Cerebellar cortex (tissue), 1 donor: ENCODE measurements around the gene ATPAF1.
A peak's percentile ranks its signal among the peaks of the same experiment; 100 is the strongest.

Source experiments
- DNase-seq: peaks from one replicate; pipeline ENCODE4 v3.0.0-alpha.2; 2015; ENCODE audit warnings: low spot score

ATPAF1 gene

GRCh38 chr1:46615735-46616134, 52.4 kb downstream of the ATPAF1 start:
- DNase-seq, result no peak

DNA sequence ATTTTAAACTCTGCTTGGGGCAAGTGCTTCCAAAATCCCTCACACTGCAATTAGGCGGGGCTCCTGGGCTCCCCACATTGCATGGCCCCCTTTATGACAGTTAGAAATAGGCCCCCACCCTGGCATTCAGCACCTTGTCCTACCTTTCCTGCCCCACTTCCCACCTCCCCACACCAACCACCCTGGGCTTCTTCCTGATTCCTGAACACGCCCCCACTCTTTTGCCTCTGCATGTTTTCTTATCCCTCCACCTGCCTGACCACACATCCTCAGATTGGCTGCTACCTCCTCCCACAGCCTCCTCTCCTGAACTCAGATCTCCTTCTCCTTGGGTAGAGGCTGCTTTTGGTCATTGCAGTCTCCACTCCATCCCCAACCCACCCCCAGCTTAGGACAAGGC, 53.1 kb downstream of the ATPAF1 start:
- DNase-seq, result no peak

- DNase-seq, result no peak
These were observed 53.6 kb downstream of the ATPAF1 start for GRCh38 chr1:46614604-46614984.

DNA sequence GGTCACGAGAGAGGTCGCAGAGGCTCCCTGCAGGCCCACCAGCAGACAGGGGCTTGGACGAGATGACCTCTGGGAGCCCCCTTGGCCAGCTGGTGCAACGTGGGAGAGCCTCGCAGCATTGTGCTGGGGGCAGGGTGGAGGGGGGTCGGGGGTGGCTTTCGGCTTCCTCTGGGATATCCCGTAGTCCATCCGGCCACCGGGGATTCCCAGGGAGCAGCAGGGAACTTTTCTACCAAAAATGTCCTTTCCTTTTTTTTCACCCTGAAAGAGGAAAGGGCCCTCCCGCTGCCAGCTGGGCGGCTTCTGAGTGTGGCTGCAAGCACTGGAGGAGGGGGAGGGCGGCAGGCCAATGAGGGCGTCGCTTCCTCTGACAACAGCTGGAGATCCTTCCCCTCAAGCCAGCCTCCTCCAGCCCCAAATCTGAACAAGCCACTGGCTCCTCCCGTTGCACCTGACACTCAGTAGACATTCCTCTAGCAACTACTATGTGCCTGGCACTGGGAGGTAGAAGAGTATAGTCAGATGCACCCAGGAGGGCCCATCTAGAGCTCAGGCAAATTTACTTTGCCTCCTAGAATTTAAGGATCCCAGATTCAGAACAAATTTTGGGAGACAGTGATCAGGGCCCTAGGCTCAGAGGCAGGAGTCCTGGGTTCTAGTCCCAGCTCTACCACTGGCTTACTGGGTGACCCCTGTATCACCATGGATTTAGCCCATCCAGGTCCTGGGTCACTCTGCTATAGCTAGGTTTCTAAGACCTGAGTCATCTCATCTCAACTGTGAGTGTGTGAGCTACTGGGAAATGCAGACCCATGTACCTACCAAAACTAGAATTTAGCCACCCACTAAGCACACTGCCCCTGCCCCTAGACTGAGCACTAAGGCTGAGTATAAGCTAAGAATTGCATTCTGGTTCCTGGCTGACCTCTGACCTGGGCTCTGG, 54.2 kb downstream of the ATPAF1 start:
- peak; percentile 27 for DNase-seq

GRCh38 chr1:46612937-46613660, 55.1 kb downstream of the ATPAF1 start:
- peak; percentile 40 for DNase-seq

- no peak for DNase-seq
These were observed 56.4 kb downstream of the ATPAF1 start for GRCh38 chr1:46611691-46612221.

GRCh38 chr1:46607345-46608130, 60.6 kb downstream of the ATPAF1 start:
- DNase-seq, result peak; percentile 82

- no peak for DNase-seq
These were observed 61.8 kb downstream of the ATPAF1 start for GRCh38 chr1:46606255-46606965.

DNA sequence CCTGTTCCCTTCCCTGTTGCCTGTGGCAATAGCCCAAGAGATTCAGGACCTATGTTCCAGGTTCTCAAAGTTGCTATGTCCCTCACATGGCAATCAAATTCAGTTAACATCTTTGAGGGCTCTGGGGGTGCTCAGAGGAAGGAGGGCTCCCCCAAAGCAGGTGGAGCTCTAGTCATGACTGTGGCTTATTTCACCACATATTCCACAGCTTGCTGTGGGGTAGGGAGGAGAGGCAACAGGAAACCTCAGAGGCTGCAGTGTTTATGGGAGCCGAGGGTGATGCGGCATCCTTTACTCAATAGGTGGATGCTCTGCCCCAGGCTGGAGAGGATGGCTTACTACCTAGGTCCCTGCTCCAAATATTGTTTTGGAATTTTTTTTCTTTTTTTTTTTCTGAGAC, 62.9 kb downstream of the ATPAF1 start:
- no peak for DNase-seq

GRCh38 chr1:46603858-46604549, 64.2 kb downstream of the ATPAF1 start, which contains the start of gene MKNK1:
TSS of gene MKNK1 (minus strand) at chr1:46604268. CDS start at chr1:46583327, 20,941 bp downstream.
- DNase-seq, result peak; percentile 98

GRCh38 chr1:46603481-46603857, 64.7 kb downstream of the ATPAF1 start:
- peak; percentile 40 for DNase-seq

- no peak for DNase-seq
These were observed 66.7 kb downstream of the ATPAF1 start for GRCh38 chr1:46601257-46602007.

DNA sequence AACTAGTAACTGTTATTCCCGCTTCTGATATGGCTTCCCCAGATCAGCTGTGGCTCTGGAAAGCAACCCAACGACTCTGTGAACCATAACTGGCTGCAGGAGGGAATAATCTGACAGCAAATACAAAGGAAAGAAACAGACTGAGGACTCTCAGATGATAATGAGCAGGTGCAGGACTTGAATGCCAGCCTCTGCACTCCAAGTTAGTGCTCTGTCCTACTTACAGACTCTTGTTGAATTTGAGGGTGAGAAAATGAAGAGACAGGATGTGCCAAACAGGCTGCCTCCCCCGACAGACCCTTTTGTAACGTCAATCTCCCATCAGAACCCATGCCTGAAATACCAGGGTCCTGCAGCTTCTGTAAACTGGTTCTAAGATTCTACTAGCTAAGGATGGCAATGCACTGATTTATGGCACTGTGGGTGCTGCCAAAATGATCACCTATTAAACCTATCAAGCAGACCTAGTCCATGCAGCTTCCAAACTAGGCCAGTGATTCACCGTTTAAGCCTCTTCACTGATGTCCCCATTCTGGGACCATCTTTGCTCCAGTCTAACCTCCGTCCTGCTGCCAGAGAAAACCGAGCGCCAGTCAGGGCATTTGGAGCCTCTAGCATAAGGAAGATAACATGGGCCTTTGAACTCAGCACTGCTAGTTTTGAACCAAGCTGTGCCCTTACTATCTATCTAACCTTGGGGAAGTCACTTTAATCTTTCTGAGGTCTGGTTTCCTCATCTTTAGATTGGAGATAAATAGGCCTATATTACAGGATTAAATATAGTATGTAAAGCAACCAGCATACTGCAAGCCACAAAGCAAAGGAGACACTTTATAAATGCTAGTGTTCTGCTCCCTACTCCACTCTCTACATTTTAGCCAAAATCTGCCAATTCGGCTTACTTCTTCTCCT, 68.8 kb downstream of the ATPAF1 start:
- DNase-seq, result no peak

- DNase-seq, result no peak
These were observed 71.3 kb downstream of the ATPAF1 start for GRCh38 chr1:46596846-46597245.

DNA sequence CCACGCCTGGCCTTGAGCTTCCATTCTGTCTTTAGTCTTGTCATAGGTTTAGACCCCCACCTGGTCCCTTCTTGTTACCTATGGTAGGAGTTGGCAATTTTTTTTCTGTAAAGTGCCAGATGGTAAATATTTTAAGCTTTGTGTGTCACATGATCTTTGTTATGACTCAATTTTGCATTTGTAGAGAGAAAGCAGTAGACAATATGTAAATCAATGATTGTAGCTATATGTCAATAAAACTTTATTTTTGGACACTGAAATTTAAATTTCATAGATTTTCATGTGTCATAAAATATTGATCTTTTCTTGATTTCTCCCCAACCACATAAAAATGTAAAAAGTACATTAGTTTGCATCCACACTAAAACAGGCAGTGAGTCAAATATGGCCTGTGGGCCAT, 72.1 kb downstream of the ATPAF1 start:
- DNase-seq, result no peak

GRCh38 chr1:46595127-46595526, 73.0 kb downstream of the ATPAF1 start:
- DNase-seq, result no peak

GRCh38 chr1:46594063-46594462, 74.1 kb downstream of the ATPAF1 start:
- DNase-seq, result no peak

- no peak for DNase-seq
These were observed 75.3 kb downstream of the ATPAF1 start for GRCh38 chr1:46592823-46593222.

DNA sequence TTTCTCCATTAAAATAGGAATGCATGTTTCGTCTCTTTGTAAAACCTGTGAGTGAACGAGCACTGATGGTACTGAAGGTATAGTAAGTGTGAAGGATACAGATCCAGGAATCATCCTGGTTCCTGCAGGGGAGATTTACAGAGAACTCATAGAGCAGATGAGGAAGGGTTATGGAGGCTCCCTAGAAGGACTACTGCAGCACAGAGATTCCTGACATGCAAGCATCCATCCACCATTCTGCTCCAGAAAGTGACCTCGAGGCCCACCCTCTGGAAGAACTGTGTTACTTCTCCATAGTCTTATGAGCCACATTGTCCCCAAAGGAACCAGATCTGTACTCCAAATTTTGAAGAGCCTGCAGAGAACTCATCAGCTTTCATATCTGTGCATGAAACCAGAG, 78.6 kb downstream of the ATPAF1 start:
- DNase-seq, result no peak
